Stimulated activated CD8-positive, alpha-beta memory T cell treated with anti-CD3 and anti-CD28 coated beads, Interleukin-7, amount 100 ng/mL, for 1 hour (primary cell): ENCODE measurements around the gene RAB8B.

Experiments used
- DNase-seq, 2 donors: peaks; one replicate each; pipeline ENCODE4 v3.0.0-alpha.2; 2020; ENCODE audit warnings: low read depth in 2 of 2

Gene RAB8B

DNA sequence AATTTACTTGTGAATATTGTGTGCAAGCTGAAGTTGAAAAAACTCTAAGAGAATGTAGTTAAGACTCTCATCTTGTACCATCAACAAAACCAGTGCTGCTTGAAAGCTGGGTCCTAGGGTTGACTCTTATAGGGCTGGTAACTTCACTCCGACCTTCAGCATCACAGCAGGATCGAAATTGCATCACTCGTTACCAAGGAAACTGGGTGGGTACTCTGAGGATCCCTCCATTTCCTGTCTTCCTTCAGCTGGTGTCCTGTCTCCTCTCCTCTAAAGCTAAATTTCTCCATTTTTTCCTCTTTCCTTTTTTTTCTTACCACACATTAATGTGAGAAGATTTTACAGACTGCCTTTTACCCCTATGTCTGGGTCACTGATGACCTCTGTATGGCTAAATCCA lies 85.0 kb downstream of the RAB8B start:
- no peak for DNase-seq

DNA sequence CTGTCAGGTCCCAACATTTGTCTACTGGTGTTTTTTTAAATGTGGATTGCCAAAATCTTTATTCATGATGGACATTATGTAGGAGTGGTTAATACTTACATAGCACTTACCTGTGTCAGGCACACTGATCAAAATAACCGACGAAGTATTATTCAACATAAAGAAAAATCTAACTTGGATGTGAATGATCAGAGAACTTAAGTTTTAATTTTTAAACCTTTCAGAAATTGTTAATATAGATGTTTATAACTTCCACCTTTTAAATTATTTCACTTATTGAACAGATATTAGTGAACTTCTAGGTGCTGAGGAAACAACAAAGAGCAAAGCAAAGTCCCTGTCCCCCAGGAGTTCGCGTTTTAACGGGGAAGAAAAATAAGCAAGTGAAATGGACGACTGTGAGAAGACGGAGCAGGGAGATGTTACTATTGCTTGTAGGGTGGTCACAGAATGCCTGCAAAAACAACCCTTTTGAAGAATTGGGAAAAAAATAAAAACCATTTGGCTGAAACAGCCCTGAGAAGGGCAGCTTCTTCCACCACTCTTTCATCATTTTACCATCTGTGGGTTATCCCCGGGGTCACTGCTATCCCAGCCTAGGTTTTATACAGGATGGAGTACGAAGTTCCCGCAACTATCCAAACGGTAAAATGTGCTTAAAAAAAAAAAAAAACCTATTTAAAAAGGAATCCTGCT lies 87.1 kb downstream of the RAB8B start:
- DNase-seq, result no peak

DNA sequence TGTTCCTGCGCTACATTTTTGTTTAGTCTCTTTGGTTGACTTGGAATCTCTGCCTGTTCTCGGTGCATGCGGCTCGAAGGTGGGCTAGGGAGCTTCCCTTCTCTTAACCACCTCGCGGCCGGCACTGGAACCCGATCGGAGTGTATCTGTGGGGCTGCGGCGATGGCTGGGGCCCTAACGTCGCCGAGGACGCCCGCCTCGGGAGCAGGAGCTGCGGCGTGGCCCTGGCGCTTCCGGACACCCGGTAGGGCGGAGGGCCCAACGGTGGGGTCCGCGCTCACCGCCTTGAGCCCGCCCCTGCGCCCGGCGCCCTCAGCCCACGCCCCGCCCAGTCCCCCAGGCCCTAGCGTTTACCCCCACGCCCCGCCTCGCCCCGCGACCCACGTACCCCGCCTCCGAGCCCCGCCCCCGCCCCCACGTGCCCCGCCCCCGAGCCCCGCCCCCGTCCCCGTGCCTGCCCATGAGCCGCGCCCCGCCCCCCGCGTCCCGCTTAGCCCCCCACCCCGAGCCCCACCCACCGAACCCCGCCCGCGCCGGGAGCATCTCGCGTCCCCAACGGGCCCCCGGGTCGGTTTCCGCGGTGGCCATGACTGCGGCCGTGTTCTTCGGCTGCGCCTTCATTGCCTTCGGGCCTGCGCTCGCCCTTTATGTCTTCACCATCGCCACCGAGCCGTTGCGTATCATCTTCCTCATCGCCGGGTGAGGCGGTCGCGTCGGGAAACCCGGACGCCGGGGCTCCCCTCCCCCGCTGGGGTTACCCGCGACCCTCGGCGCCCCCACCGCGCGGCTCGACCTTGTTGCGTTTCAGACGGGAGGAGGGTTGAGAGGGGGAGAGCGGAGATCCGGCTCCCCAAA lies 87.9 kb downstream of the RAB8B start, which contains the start of gene APH1B:
TSS of gene APH1B (plus strand) at position 568 of the 855 bp plus-strand sequence. CDS start at position 587, 19 bp downstream.
- DNase-seq, result peak; percentile 54 to 58

DNA sequence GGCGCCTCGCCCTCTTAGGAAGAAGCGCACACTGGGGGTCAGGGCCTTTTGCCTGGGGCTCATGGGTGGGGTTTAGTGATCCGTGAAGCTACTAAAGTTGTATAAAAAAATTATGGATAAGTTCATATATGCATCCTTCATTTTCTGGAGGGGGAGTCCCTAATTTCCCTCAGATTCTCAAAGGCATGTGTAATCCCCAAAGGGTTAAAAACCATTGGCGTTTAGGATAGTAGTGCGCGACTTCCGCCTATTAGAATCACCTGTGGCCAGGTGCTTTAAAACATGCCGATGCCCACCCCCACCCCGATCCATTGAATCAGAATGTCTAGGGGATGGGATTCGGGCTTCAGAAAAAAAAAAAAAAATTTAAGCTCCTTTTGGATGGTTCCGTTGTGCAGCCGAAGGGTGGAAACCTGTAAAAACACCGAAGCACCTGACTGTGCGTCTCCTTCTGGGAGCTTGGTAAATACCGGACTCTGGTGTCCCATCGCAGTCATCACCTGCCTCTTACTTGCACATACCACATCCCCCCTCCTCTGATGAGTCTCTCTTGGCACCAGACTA lies 88.6 kb downstream of the RAB8B start:
- no peak for DNase-seq

DNA sequence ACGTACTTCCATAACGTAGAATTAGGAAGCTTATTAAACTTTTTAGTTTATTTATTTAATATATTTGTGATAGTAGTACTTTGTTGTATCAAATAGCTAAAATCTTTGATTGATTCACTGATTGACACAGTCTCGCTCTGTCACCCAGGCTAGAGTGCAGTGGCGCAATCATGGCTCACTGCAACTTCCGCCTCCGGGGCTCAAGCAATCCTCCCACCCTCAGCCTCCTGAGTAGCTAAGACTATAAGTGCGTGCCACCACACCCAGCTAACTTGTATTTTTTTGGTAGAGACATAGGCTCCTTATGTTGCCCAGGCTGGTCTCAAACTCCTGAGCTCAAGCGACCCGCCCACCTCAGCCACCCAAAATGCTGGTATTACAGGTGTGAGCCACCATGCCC lies 93.7 kb downstream of the RAB8B start:
- DNase-seq, result no peak

- no peak for DNase-seq
Measured at GRCh38 chr15:63284335-63284734, 94.9 kb downstream of the RAB8B start.

DNA sequence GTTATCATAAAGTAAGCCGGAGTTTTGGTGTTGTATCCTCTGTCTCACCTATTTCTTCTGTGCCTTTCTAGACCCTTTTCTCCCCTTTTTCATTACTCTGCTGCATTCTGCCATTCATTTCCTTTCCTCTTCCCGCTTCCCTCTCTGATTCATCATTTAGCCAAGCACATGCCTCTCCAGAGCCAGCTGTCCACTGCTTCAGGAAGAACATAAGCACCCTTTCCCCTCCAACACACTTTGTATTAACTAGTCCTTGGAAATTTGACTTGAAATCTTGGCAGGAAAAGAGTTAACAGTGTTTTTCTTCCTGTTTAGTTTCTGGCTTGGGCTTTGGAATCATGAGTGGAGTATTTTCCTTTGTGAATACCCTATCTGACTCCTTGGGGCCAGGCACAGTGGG lies 97.7 kb downstream of the RAB8B start:
- no peak for DNase-seq

- no peak for DNase-seq
Measured at GRCh38 chr15:63288342-63288741, 98.9 kb downstream of the RAB8B start.

DNA sequence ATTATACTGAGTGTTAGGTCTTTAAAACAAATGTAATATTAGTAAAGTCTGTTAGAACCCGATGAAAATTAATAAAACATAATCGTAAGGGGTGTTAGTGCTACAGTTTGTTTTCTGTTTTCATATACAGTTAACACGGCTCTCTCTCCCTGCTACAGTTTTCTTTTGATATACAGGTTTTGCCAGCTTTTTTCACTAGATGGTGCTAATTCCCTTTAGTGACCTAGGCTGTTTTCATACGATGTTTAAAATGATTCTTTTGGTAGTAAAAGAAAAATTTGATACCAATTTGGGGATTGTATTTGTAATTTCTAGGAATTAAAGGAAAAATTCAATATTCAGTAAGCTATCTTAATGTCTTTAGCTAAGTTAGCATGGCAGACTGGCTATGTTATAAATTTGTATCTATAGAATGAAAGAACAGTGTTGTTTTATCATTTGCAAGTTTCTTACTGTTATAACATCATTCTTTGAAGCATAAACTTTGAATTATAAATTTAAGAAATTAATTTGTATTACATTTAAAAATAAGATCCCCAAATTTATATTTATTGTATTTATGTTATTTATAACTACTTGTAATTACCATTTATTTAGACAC lies 99.5 kb downstream of the RAB8B start:
- no peak for DNase-seq

- no peak for DNase-seq
Measured at GRCh38 chr15:63291507-63291906, 102.1 kb downstream of the RAB8B start.

DNA sequence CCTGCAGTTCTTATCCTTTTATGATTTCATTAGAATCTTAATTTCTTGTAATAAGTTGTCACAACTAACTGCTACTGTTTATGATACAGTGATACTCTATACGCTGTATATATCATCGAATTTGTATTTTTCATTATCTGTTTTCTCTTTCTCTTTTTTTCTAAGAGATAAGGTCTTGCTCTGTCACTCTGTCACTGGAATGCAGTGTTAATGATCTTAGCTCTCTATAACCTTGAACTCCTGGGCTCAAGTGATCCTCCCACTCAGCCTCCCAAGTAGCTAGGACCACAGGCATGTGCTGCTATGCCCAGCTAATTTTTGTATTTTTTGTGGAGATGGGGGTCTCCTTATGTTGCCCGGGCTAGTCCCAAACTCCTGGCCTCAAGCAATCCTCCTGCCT lies 102.8 kb downstream of the RAB8B start:
- DNase-seq, result no peak

DNA sequence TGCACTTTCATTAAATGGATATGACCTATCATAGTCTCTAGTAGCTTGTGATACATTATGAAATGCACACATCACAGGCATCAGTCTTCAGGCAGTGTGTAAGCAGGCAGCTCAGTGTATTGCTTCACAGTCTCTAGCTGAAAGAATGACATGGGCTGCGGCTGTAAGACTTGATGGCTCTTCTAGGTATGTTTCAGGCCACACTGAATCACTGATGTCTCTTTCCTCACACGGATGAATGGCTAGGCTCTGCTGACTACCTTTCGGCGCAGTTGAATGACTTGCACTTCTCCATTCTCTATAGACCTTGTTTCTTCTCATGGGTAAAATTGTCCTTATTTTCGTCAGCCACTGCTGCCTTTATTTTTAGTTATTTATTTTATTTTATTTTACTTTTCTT lies 103.4 kb downstream of the RAB8B start:
- no peak for DNase-seq

- DNase-seq, result no peak
Measured at GRCh38 chr15:63294359-63294758, 105.0 kb downstream of the RAB8B start.

GRCh38 chr15:63295341-63295740 lies 105.9 kb downstream of the RAB8B start:
- no peak for DNase-seq

- no peak for DNase-seq
Measured at GRCh38 chr15:63296195-63296594, 106.8 kb downstream of the RAB8B start.

GRCh38 chr15:63299943-63300575 lies 110.7 kb downstream of the RAB8B start:
- no peak for DNase-seq

- no peak for DNase-seq
Measured at GRCh38 chr15:63301088-63301487, 111.7 kb downstream of the RAB8B start.

DNA sequence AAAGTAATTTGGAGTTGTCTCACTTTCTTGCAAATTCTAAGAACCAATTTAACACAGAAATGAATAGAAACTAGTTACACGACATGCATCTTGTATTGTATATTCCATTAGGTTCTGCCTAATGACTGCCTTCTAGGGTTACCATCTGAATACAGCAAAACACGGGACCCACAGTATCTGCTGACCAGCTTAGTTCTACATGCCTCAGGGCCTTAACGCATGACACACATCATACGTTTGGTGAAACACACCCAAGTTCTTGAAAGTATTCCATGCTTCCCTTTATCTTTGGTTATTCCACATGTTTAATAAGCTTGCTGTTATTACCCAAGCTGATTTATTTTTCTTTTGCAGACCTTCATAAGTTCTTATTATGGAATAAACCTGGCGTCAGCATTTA lies 115.9 kb downstream of the RAB8B start:
- DNase-seq, result no peak

DNA sequence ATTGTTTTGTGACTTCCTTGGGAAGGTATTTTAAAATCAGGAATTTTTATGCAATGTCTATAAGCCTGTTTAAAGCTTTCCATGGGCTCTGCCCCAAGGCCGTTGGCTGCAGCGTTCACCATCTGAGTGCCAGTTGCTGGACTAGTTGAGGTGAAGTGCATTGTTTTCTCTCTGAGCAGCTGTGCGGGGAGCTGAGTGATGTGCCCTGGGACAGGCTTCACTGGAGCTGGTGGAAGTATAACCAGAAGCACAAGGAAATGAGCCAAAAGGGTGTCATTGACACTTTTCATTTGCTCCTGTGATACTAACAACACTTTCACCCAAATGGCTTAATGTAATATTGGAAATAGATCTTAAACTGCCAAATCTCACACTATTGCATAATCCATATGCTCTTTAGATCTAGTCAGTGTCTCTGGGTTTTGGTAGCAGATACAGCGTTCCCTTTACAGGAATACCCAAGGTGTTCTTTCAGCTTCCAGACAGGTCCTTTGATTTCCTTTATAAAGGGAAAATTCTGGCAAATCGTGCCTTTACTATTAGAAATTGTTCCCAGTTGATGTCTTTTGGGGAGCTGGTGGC lies 117.2 kb downstream of the RAB8B start:
- DNase-seq, result no peak

GRCh38 chr15:63308491-63308890 lies 119.1 kb downstream of the RAB8B start:
- no peak for DNase-seq

GRCh38 chr15:63308947-63309346 lies 119.5 kb downstream of the RAB8B start:
- DNase-seq, result no peak

- no peak for DNase-seq
Measured at GRCh38 chr15:63310646-63311045, 121.2 kb downstream of the RAB8B start.
